GM11168 (cell line): ENCODE results near the gene CSPG4.
"Not testable (repeated sequence)": the region's sequence is repeated elsewhere in the genome, so short reads cannot be mapped to it uniquely, and the experiment has no call there.

ENCODE experiments used
- in situ Hi-C: fragments of 300-500 bp; cut with MboI; formaldehyde crosslinking; loops from one replicate; pipeline ENCODE4 v1.12.0; 2022; ENCODE audit warnings: low sequenced_read_pairs; ENCODE audit not compliant: unreplicated experiment

The CSPG4 gene

GRCh38 chr15:75712668-75713337, at the start of gene CSPG4:
Gene CSPG4 (minus strand): TSS chr15:75712848. CDS start chr15:75712755, 93 bp downstream.
- in situ Hi-C loops: no loop called here

DNA sequence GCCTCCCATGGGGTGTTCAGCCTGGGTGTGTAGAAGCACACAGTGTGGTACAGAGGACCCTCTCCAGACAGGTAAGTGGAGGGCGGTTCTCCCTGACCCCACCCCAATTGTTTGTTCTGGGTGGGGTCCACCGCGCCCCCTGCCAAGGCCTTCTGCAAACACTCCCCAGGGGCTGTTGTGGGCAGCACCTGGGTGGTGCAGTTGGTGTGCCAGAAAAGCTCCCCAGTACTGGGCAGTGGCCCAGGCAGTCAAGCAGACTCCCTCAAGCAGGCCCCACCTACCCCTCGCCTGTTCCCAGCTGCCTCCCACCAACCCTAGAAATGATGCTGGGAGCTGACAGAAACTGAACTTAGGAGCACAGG, 49.7 kb upstream of the CSPG4 start:
- in situ Hi-C loops: not testable (repeated sequence)

DNA sequence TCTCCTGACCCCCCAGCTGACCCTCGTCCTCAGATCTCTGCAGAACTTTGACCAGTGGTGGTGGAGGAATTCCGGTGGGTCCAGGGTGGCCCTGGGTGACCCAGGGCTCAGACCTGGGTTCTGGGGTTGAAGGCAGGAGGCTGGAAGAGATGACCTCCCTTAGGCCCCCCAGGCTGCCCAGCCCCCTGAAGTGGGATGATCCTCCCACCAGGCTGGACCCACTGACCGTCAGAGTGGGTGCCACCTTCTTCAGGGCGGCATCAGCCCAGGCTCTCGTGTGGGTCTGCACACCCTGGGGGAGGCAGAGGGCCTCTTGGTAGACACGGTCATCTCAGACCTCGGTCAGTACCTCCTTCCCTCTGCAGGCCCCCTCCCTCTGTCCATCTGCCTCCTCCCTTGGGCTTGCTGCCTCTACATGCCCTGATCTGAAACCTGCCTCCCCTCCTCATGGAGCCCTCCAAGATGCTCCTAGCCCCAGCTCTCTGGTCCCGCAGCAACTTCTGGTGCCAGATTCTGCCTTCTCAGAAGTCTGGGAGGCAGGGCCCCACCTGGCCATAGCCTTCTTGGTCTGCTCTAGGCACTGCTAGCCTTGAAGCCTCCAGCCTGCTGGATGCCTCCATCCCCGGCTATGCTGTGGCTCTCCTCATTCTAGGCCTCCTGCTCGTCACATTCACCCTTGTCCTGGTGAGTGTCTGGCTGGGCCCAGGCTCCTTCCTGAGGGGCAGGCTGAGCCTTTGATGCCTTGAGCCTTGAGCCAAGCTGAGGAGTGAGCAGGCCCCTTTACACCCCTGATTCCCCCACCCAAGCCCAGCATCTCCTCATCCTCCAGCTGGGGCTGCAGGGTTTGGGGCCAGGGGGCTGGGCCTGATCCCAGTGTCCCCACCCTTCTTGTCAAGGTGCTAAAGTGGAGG, 49.1 kb upstream of the CSPG4 start:
- in situ Hi-C loops: no loop called here

- in situ Hi-C loops: no loop called here
Observed at GRCh38 chr15:75760704-75761435, 48.2 kb upstream of the CSPG4 start.

GRCh38 chr15:75760131-75760520, 47.5 kb upstream of the CSPG4 start:
- in situ Hi-C loops: not testable (repeated sequence)

- in situ Hi-C loops: no loop called here
Observed at GRCh38 chr15:75759416-75760130, 46.9 kb upstream of the CSPG4 start.

GRCh38 chr15:75758071-75758872, 45.6 kb upstream of the CSPG4 start:
- in situ Hi-C loops: no loop called here

DNA sequence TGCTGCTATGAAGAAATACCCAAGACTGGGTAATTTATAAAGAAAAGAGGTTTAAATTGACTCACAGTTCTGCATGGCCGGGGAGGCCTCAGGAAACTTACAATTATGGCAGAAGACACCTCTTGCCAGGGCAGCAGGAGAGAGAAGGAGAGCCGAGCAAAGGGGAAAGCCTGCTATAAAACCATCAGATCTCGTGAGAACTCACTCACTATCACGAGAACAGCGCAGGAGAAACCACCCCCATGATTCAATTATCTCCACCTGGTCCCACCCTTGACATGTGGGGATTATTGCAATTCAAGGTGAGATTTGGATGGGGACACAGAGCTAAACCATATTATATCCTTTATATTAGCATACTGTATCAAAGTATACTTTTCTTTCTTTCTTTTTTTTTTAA, 42.2 kb upstream of the CSPG4 start:
- in situ Hi-C loops: not testable (repeated sequence)

DNA sequence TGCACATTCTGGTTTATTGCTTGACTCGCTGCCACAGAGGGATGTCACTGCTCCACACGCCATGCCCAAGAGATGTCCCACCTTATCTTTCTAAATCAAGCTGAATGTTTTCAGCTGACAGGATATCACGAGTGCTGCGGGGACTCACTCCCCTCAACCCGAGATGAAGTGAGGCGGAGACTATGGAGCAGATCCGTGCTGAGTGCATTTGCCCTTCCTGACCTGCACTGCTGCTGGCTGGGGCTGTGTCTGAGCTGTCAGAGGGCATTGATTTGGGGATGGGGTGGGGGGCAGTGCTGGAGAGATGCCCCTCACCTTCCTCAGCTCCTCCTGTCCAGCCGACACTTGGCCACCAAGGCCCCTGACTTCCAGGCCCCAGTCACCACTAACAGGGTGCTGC, 40.5 kb upstream of the CSPG4 start:
- in situ Hi-C loops: no loop called here

DNA sequence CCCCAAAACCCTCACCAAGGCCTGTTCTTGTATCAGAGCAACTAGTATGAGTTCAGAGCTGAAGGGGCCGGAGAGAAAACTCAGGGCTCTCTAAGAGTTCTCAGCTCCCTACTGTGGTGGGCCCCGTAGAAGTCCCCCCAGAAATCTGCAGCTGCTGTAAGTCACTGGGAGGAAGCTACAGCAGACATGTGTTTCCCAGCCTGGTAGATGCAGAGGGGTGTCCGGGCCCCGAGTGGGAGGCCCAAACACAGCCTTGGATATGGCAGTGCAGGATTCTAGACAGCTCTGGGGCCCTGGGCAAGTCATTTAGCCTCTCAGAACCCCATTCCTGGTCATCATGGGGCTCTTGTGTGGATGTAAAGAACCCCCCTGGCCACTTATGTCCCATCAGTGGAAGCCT, 39.2 kb upstream of the CSPG4 start:
- in situ Hi-C loops: no loop called here

DNA sequence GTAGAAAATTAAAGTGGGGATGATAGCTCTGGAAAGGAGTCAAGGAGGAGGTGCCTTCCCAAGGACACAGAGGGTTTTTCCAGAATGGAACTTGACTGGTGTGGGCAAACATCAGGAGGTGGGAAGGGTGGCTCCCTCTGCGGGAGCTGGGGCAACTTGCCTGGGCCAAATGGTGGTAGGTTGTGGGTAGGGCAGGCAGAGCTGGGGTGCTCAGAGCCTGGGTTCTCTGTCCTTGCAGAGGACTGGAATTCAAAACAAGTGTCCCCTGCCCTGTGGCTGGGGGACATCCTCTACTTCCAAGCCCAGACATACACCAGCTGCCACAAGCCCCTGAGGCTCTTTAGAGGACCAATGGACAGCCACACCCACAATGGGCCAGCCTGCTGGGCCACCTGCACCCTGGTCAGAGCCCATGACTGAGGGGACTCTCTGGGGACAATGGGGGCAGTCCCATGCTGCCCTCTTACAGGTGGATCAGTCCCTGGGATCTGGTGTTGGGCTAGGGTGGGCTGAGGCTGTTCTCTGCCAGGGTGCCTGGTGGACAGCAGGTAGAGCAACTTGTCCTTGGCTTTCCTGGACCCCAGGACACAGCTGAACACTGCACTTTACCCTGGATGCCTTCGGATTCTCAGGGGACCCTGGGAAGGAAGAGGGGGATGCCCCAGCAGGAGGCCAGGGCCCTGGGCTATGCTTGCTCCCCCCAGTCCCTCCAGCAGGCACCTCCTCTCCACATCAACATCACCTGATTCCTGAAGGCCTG, 38.6 kb upstream of the CSPG4 start:
- in situ Hi-C loops: no loop called here

- in situ Hi-C loops: no loop called here
Observed at GRCh38 chr15:75750261-75751050, 37.8 kb upstream of the CSPG4 start.

DNA sequence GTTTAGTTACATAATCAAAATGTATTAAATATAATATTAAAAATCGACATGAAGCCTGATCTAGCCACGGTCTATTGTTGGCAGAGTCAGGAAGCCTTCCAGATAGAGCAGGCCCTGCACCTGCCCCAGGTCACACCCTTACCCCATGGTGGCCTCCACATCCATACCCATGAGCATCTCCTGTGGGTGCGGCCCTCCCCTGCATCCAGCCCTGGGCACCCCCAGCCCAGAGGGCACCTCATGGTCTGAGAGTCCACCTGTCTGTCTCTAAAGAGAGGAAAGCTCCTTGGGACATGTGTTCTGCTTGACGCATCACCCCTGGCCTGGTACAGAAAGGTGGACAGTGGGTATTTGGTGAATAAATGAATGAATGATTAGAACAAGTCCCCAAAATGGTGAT, 37.2 kb upstream of the CSPG4 start:
- in situ Hi-C loops: no loop called here

- in situ Hi-C loops: not testable (repeated sequence)
Observed at GRCh38 chr15:75748882-75749281, 36.2 kb upstream of the CSPG4 start.

DNA sequence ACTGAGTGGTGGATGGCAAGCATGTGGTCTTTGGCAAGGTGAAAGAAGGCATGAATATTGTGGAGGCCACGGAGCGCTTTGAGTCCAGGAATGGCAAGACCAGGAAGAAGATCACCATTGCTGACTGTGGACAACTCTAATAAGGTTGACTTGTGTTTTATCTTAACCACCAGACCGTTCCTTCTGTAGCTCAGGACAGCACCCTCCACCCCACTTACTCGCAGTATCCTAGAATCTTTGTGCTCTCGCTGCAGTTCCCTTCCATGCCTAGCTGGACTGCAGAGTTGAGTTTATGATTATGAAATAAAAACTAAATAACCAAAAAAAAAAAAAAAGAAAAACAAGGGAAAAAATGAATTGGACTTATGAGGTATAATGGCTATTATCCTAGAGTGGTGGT, 34.5 kb upstream of the CSPG4 start:
- in situ Hi-C loops: not testable (repeated sequence)

GRCh38 chr15:75745305-75745704, 32.7 kb upstream of the CSPG4 start:
- in situ Hi-C loops: no loop called here

- in situ Hi-C loops: not testable (repeated sequence)
Observed at GRCh38 chr15:75742346-75742745, 29.7 kb upstream of the CSPG4 start.

DNA sequence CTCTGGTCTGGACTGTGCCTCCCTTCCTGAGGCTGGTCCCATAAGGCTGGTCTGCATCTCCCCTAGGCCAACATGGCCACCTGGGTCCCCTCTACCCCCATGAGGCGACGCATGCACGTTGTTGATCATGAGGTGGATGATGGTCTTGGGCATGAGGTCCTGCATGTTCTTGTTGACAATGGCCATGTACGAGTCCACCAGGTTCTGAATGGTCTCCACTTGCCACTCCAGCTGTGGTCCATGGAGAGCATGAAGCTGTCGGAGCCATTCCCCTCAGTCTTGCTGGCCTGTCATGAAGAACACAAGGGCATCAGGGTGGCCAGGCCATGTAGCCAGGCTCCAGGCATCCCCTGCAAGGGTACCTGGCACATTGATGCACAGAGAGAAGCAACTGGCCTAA, 27.1 kb upstream of the CSPG4 start:
- in situ Hi-C loops: no loop called here
